Mesendoderm (in vitro differentiated cells): Measurements from ENCODE around the gene TCP10L.

Experiments
- DNase-seq: peaks from one replicate; pipeline ENCODE4 v3.0.0; 2013
- H2AK5ac ChIP-seq: 2 replicates; pipeline ENCODE4 v1.6.1; 2013; ENCODE audit warnings: low read length, inconsistent platforms
- H2BK120ac ChIP-seq: 2 replicates; pipeline ENCODE4 v1.6.1; 2013; ENCODE audit warnings: low read depth, mild to moderate bottlenecking, low read length, moderate library complexity, mixed read lengths
- H2BK15ac ChIP-seq: replicated peaks from 2 replicates; pipeline ENCODE4 v1.6.1; 2013; ENCODE audit warnings: low read depth, mild to moderate bottlenecking, moderate library complexity
- H2BK5ac ChIP-seq: 2 replicates; pipeline ENCODE4 v1.6.1; 2013; ENCODE audit warnings: low read length, inconsistent platforms
- H3K18ac ChIP-seq: 2 replicates; pipeline ENCODE4 v1.6.1; 2013; ENCODE audit warnings: mild to moderate bottlenecking, low read length, mixed read lengths
- H3K23ac ChIP-seq: one replicate; pipeline ENCODE4 v1.6.1; 2013; ENCODE audit warnings: low read length
- H3K27ac ChIP-seq: 2 replicates; pipeline ENCODE4 v1.5.1; 2013; ENCODE audit warnings: low read depth, mild to moderate bottlenecking, inconsistent platforms, low read length, moderate library complexity
- H3K27me3 ChIP-seq: 2 replicates; pipeline ENCODE4 v1.6.1; 2013; ENCODE audit warnings: low read length, control low read depth, mild to moderate bottlenecking, inconsistent platforms; ENCODE audit not compliant: insufficient read depth, poor library complexity
- H3K36me3 ChIP-seq: 2 replicates; pipeline ENCODE4 v1.6.1; 2013; ENCODE audit warnings: low read length, inconsistent platforms; ENCODE audit not compliant: control insufficient read depth, insufficient read depth
- H3K4ac ChIP-seq: one replicate; pipeline ENCODE4 v1.6.1; 2013; ENCODE audit warnings: low read depth, mild to moderate bottlenecking, low read length, moderate library complexity
- H3K4me1 ChIP-seq: 2 replicates; pipeline ENCODE4 v1.6.1; 2013; ENCODE audit warnings: low read depth, low read length, inconsistent platforms; ENCODE audit not compliant: control insufficient read depth
- H3K4me2 ChIP-seq: 2 replicates; pipeline ENCODE4 v1.6.1; 2013; ENCODE audit warnings: low read length
- H3K4me3 ChIP-seq: 2 replicates; pipeline ENCODE4 v1.5.1; 2013; ENCODE audit warnings: mild to moderate bottlenecking, low read length
- H3K56ac ChIP-seq: one replicate; pipeline ENCODE4 v1.6.1; 2013; ENCODE audit warnings: low read length
- H3K79me1 ChIP-seq: 2 replicates; pipeline ENCODE4 v1.6.1; 2013; ENCODE audit warnings: low read length, inconsistent platforms
- H3K79me2 ChIP-seq: 2 replicates; pipeline ENCODE4 v1.6.1; 2013; ENCODE audit warnings: mild to moderate bottlenecking, low read length; ENCODE audit not compliant: control insufficient read depth, insufficient read depth
- H3K9ac ChIP-seq: 2 replicates; pipeline ENCODE4 v1.6.1; 2013; ENCODE audit warnings: low read length, inconsistent platforms
- H4K5ac ChIP-seq: one replicate; pipeline ENCODE4 v1.6.1; 2013; ENCODE audit warnings: low read length
- H4K8ac ChIP-seq: one replicate; pipeline ENCODE4 v1.6.1; 2013; ENCODE audit warnings: low read depth, mild to moderate bottlenecking, control low read depth, low read length, moderate library complexity
- WGBS: extraction: QIAGEN DNeasy Blood & Tissue Kit; methylation state at CpG from one replicate; pipeline ENCODE4 v1.1.7; 2013; ENCODE audit warnings: low lambda C conversion rate, missing lambda C conversion rate; ENCODE audit not compliant: insufficient coverage; ENCODE audit errors: extremely low coverage; 5-methylcytosine and 5-hydroxymethylcytosine counted together

The TCP10L gene

DNA sequence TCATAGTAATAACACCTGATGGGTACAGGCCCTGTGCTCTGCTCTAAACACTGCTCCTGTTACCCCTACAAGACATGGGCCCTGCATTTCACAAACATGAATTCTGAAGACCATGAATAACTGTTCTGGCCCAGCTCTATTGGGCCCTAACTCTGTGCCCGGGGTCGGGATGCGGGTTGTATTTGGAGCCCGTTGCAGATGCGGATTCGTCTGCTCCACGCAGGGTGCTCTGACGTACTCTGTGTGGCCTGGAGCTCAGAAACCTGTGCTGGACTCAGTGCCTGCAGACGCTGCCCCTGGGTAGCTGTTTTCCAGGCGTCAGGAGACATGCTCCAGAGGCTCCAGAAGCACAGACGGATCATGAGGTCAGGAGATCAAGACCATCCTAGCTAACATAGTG, 10.1 kb upstream of the TCP10L start:
- H2BK15ac ChIP-seq, result no peak overlapping the region
- H3K79me1 ChIP-seq, result no peaks in the 10 kb centered on the region
- no CpG with 5 or more reads among the region's 11 CpGs for WGBS
- no peak overlapping the region for H3K56ac ChIP-seq
- H2AK5ac ChIP-seq, result no peak overlapping the region
- H3K27ac ChIP-seq, result no peak overlapping the region
- H3K23ac ChIP-seq, result no peak overlapping the region
- no peak overlapping the region for H3K9ac ChIP-seq
- H3K79me2 ChIP-seq, result no peaks in the 10 kb centered on the region
- H3K27me3 ChIP-seq, result no peaks in the 10 kb centered on the region
- H3K4ac ChIP-seq, result no peak overlapping the region
- H3K36me3 ChIP-seq, result peaks cover 1% of the 10 kb centered on the region
- H2BK120ac ChIP-seq, result no peak overlapping the region
- H2BK5ac ChIP-seq, result no peak overlapping the region
- no peaks in the 10 kb centered on the region for H3K4me1 ChIP-seq
- DNase-seq, result no peak
- H3K18ac ChIP-seq, result no peak overlapping the region
- H4K8ac ChIP-seq, result no peak overlapping the region
- no peak overlapping the region for H4K5ac ChIP-seq
- no peak overlapping the region for H3K4me3 ChIP-seq
- H3K4me2 ChIP-seq, result no peak overlapping the region

- Histone ChIP-seq H3K23ac (no peak overlapping the region), H3K36me3 (no peaks in the 10 kb centered on the region), H3K79me1 (no peaks in the 10 kb centered on the region), H4K5ac (no peak overlapping the region), H3K27ac (no peak overlapping the region), H3K9ac (no peak overlapping the region), H3K4me2 (no peak overlapping the region), H4K8ac (no peak overlapping the region), H2AK5ac (no peak overlapping the region), H2BK15ac (no peak overlapping the region), H2BK120ac (no peak overlapping the region), H3K79me2 (no peaks in the 10 kb centered on the region), H3K4me1 (no peaks in the 10 kb centered on the region), H3K56ac (no peak overlapping the region), H3K4ac (no peak overlapping the region), H3K27me3 (no peaks in the 10 kb centered on the region), H3K4me3 (no peak overlapping the region), H3K18ac (no peak overlapping the region), H2BK5ac (no peak overlapping the region)
- WGBS, result no CpG with 5 or more reads among the region's 8 CpGs
- DNase-seq, result no peak
Measured at GRCh38 chr21:32593690-32594089, 8.4 kb upstream of the TCP10L start.

- Histone ChIP-seq H2AK5ac (no peak overlapping the region), H4K5ac (no peak overlapping the region), H3K36me3 (no peaks in the 10 kb centered on the region), H2BK5ac (no peak overlapping the region), H4K8ac (no peak overlapping the region), H2BK120ac (no peak overlapping the region), H3K79me2 (no peaks in the 10 kb centered on the region), H3K9ac (no peak overlapping the region), H2BK15ac (no peak overlapping the region), H3K27ac (no peak overlapping the region), H3K4me1 (no peaks in the 10 kb centered on the region), H3K4me2 (no peak overlapping the region), H3K56ac (no peak overlapping the region), H3K79me1 (no peaks in the 10 kb centered on the region), H3K23ac (no peak overlapping the region), H3K18ac (no peak overlapping the region), H3K4ac (no peak overlapping the region), H3K4me3 (no peak overlapping the region), H3K27me3 (no peaks in the 10 kb centered on the region)
- no peak for DNase-seq
- WGBS, result no CpG with 5 or more reads among the region's 10 CpGs
Measured at GRCh38 chr21:32592929-32593502, 7.7 kb upstream of the TCP10L start.

GRCh38 chr21:32590130-32590529, 4.8 kb upstream of the TCP10L start:
- Histone ChIP-seq H3K4me1 (no peaks in the 10 kb centered on the region), H3K79me1 (no peaks in the 10 kb centered on the region), H3K79me2 (no peaks in the 10 kb centered on the region), H3K18ac (no peak overlapping the region), H2BK15ac (no peak overlapping the region), H2BK120ac (no peak overlapping the region), H3K4me2 (no peak overlapping the region), H3K23ac (no peak overlapping the region), H3K27me3 (no peaks in the 10 kb centered on the region), H3K4me3 (no peak overlapping the region), H3K56ac (no peak overlapping the region), H3K36me3 (no peaks in the 10 kb centered on the region), H3K4ac (no peak overlapping the region), H3K9ac (no peak overlapping the region), H4K5ac (no peak overlapping the region), H3K27ac (no peak overlapping the region), H2AK5ac (no peak overlapping the region), H2BK5ac (no peak overlapping the region), H4K8ac (no peak overlapping the region)
- no CpG with 5 or more reads among the region's 4 CpGs for WGBS
- DNase-seq, result no peak

GRCh38 chr21:32587651-32588050, 2.3 kb upstream of the TCP10L start:
- Histone ChIP-seq H3K79me1 (no peaks in the 10 kb centered on the region), H2AK5ac (no peak overlapping the region), H3K79me2 (no peaks in the 10 kb centered on the region), H3K4ac (no peak overlapping the region), H3K9ac (no peak overlapping the region), H4K8ac (no peak overlapping the region), H2BK15ac (no peak overlapping the region), H3K27ac (no peak overlapping the region), H3K4me2 (no peak overlapping the region), H2BK120ac (no peak overlapping the region), H2BK5ac (no peak overlapping the region), H3K27me3 (no peaks in the 10 kb centered on the region), H3K18ac (no peak overlapping the region), H3K4me3 (no peak overlapping the region), H3K4me1 (no peaks in the 10 kb centered on the region), H3K36me3 (no peaks in the 10 kb centered on the region), H3K56ac (no peak overlapping the region), H3K23ac (no peak overlapping the region), H4K5ac (no peak overlapping the region)
- no CpG with 5 or more reads among the region's 5 CpGs for WGBS
- DNase-seq, result no peak

- WGBS, result no CpG with 5 or more reads among the region's 13 CpGs
- Histone ChIP-seq H2BK15ac (no peak overlapping the region), H3K4ac (no peak overlapping the region), H3K36me3 (no peaks in the 10 kb centered on the region), H3K79me2 (no peaks in the 10 kb centered on the region), H3K23ac (no peak overlapping the region), H3K18ac (no peak overlapping the region), H3K56ac (no peak overlapping the region), H3K79me1 (no peaks in the 10 kb centered on the region), H2AK5ac (no peak overlapping the region), H2BK5ac (no peak overlapping the region), H3K4me2 (no peak overlapping the region), H3K4me3 (no peak overlapping the region), H2BK120ac (no peak overlapping the region), H3K27me3 (no peaks in the 10 kb centered on the region), H4K8ac (no peak overlapping the region), H3K27ac (no peak overlapping the region), H3K9ac (no peak overlapping the region), H4K5ac (no peak overlapping the region), H3K4me1 (no peaks in the 10 kb centered on the region)
- no peak for DNase-seq
Measured at GRCh38 chr21:32587120-32587519, 1.8 kb upstream of the TCP10L start.
